Osteoblast (primary cell): ENCODE results near the gene SLC35F1. TPM values are rescaled to one million over a fixed set of nuclear protein-coding genes. Genes with fewer than 3 reads are reported as not detected.

Experiments
- DNase-seq: peaks from one replicate; pipeline ENCODE4 v3.0.0; 2011; ENCODE audit warnings: low spot score, mixed read lengths; ENCODE audit not compliant: insufficient read length; ENCODE audit errors: missing footprints
- H2AFZ ChIP-seq: 2 replicates; pipeline ENCODE4 v1.6.0; 2011; ENCODE audit warnings: mild to moderate bottlenecking, low read length
- H3K27ac ChIP-seq: 2 replicates; pipeline ENCODE4 v1.5.1; 2011; ENCODE audit warnings: mild to moderate bottlenecking, low read depth, low read length, moderate library complexity
- H3K27me3 ChIP-seq: 2 replicates; pipeline ENCODE4 v1.6.0; 2012; ENCODE audit warnings: mild to moderate bottlenecking, control low read depth, inconsistent platforms, low read length, moderate library complexity; ENCODE audit not compliant: insufficient read depth
- H3K36me3 ChIP-seq: 2 replicates; pipeline ENCODE4 v1.5.1; 2011; ENCODE audit warnings: mild to moderate bottlenecking, low read length, control low read depth, moderate library complexity; ENCODE audit not compliant: insufficient read depth
- H3K4me1 ChIP-seq: 2 replicates; pipeline ENCODE4 v1.5.1; 2011; ENCODE audit warnings: mild to moderate bottlenecking, low read length, control low read depth, moderate library complexity; ENCODE audit not compliant: insufficient read depth
- H3K4me2 ChIP-seq: 2 replicates; pipeline ENCODE4 v1.6.0; 2011; ENCODE audit warnings: mild to moderate bottlenecking, low read length; ENCODE audit not compliant: insufficient read depth
- H3K4me3 ChIP-seq: fragments of 200-600 bp; sonication (generic); 3 replicates; pipeline ENCODE4 v1.5.1; 2012; ENCODE audit warnings: mild to moderate bottlenecking, low read length, inconsistent platforms; ENCODE audit not compliant: insufficient read depth
- H3K79me2 ChIP-seq: 2 replicates; pipeline ENCODE4 v1.6.0; 2012; ENCODE audit warnings: mild to moderate bottlenecking, low read length, control low read depth, inconsistent platforms; ENCODE audit not compliant: insufficient read depth
- H3K9me3 ChIP-seq: 2 replicates; pipeline ENCODE4 v1.5.1; 2011; ENCODE audit warnings: low read depth, low read length, control low read depth
- H4K20me1 ChIP-seq: 2 replicates; pipeline ENCODE4 v1.6.0; 2012; ENCODE audit warnings: mild to moderate bottlenecking, low read length, control low read depth; ENCODE audit not compliant: insufficient read depth
- total RNA-seq: library from RNA; depleted of rRNA; stranded (reverse); fragments of >200 nt; gene quantifications from 2 replicates; pipeline ENCODE4 v1.2.3, GENCODE V29; 2012
- TF ChIP-seq, protein P1 (sequence below): IDR thresholded peaks from 2 replicates; pipeline ENCODE4 v1.5.1; 2011; ENCODE audit warnings: mild to moderate bottlenecking, low read depth, low read length, moderate library complexity; ENCODE audit errors: extremely low read depth

The SLC35F1 gene
- total RNA-seq, 1 donor, result under 0.01 TPM

DNA sequence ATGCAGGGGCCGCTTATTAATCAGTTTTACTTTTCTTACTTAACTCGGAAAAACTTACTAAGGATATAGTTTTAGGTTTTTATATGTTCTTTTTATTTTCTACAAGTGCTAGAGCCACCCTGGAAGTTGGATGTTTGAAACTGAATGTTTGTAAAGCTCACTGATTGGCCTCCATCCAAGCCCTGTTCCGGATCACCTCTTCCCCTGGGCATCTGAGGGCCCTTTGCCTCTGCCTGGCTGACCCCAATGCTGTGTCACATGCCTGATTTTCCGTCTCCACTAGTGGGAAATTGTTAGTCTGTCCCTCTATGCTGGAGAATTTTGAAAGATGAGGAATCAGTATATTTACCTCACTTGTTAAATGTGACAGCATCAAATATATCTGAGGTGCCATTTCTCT is 79.3 kb downstream of the SLC35F1 start:
- TF ChIP-seq, protein P1, sequence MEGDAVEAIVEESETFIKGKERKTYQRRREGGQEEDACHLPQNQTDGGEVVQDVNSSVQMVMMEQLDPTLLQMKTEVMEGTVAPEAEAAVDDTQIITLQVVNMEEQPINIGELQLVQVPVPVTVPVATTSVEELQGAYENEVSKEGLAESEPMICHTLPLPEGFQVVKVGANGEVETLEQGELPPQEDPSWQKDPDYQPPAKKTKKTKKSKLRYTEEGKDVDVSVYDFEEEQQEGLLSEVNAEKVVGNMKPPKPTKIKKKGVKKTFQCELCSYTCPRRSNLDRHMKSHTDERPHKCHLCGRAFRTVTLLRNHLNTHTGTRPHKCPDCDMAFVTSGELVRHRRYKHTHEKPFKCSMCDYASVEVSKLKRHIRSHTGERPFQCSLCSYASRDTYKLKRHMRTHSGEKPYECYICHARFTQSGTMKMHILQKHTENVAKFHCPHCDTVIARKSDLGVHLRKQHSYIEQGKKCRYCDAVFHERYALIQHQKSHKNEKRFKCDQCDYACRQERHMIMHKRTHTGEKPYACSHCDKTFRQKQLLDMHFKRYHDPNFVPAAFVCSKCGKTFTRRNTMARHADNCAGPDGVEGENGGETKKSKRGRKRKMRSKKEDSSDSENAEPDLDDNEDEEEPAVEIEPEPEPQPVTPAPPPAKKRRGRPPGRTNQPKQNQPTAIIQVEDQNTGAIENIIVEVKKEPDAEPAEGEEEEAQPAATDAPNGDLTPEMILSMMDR, result no peak
- no peaks in the 10 kb centered on the region for H3K27me3 ChIP-seq
- no peak overlapping the region for H3K4me2 ChIP-seq
- H3K4me1 ChIP-seq, result no peaks in the 10 kb centered on the region
- DNase-seq, result no peak
- H3K79me2 ChIP-seq, result no peaks in the 10 kb centered on the region
- no peak overlapping the region for H3K4me3 ChIP-seq
- no peaks in the 10 kb centered on the region for H4K20me1 ChIP-seq
- H3K9me3 ChIP-seq, result no peaks in the 10 kb centered on the region
- H2AFZ ChIP-seq, result no peak overlapping the region
- no peaks in the 10 kb centered on the region for H3K36me3 ChIP-seq
- H3K27ac ChIP-seq, result no peak overlapping the region

DNA sequence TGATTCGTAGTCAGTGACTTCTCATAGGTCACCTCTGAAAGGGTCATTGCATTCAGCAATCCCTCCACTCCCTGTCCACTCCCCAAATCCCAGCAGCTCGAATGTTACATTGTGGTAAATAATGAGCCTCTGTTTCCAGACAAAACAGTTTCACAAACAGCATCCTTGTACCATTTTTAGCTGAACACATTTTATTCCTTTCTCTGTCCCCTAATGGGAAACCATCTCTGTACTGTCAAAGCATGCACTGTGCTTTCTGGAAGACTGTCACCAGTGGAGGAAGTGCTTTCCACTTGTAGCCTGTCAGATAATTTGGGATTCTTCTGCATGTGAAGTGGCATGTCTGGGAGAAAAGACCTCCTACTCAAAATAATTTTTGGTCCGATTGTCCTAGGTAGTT is 82.0 kb downstream of the SLC35F1 start:
- TF ChIP-seq, protein P1, result no peak
- H3K4me3 ChIP-seq, result no peak overlapping the region
- no peak overlapping the region for H2AFZ ChIP-seq
- no peaks in the 10 kb centered on the region for H3K4me1 ChIP-seq
- H3K9me3 ChIP-seq, result no peaks in the 10 kb centered on the region
- H3K79me2 ChIP-seq, result no peaks in the 10 kb centered on the region
- no peak overlapping the region for H3K27ac ChIP-seq
- no peaks in the 10 kb centered on the region for H3K36me3 ChIP-seq
- no peaks in the 10 kb centered on the region for H3K27me3 ChIP-seq
- DNase-seq, result no peak
- H3K4me2 ChIP-seq, result no peak overlapping the region
- H4K20me1 ChIP-seq, result no peaks in the 10 kb centered on the region

DNA sequence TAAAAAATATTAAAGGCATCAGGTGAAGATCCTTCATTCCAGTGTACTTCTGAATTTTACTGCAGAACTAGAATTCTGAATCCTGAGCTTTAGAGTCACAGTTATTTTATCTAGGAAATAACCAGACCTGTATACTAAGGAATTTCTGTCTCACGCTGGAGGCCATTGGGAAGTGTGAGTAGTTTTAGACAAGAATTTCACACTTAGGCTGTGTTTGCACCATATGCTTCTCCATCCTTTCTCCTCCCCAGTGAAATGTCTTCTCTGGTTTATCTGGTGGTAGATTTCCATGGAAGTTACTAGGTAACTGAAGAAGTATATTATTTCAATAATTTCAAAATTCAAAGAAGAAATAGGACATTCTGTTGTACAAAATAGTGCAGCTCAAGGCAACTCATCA is 83.1 kb downstream of the SLC35F1 start:
- no peaks in the 10 kb centered on the region for H4K20me1 ChIP-seq

DNA sequence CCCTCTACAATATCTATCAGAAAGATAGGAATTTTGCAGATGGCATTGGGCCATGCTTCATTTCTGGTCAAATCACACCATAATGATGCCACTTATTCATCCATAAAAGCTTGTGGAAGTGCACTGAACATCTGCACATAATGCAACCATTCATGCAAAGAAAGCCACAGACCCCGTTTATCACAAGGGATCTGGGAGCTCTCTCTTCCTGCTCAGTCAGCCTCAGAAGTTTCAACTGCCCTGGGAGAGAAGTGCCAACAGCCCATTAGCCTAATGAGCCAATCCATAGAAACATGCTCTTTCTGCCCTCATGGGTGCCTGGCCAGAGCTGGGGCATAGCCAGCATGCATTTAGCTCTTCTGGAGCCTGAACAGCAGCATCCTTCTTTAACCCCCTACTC is 85.8 kb downstream of the SLC35F1 start:
- Histone ChIP-seq H3K4me2 (no peak overlapping the region), H3K27ac (no peak overlapping the region), H3K9me3 (no peaks in the 10 kb centered on the region), H3K4me3 (no peak overlapping the region), H3K36me3 (no peaks in the 10 kb centered on the region), H3K27me3 (no peaks in the 10 kb centered on the region), H4K20me1 (no peaks in the 10 kb centered on the region), H2AFZ (no peak overlapping the region), H3K4me1 (no peaks in the 10 kb centered on the region), H3K79me2 (no peaks in the 10 kb centered on the region)
- no peak for DNase-seq
- TF ChIP-seq, protein P1, result no peak

More for the DNA sequence above, 83.1 kb downstream of the SLC35F1 start:
- H3K27me3 ChIP-seq, result no peaks in the 10 kb centered on the region
- DNase-seq, result no peak
- H3K36me3 ChIP-seq, result no peaks in the 10 kb centered on the region
- no peak overlapping the region for H3K4me2 ChIP-seq
- no peaks in the 10 kb centered on the region for H3K9me3 ChIP-seq
- TF ChIP-seq, protein P1, result no peak
- no peak overlapping the region for H3K4me3 ChIP-seq
- no peak overlapping the region for H2AFZ ChIP-seq
- no peaks in the 10 kb centered on the region for H3K79me2 ChIP-seq
- H3K4me1 ChIP-seq, result no peaks in the 10 kb centered on the region
- H3K27ac ChIP-seq, result no peak overlapping the region
